Endothelial cell of umbilical vein (primary cell): Measurements from ENCODE around the gene CFAP69. TPM values are rescaled to one million over a fixed set of nuclear protein-coding genes. Genes with fewer than 3 reads are reported as not detected.

ENCODE experiments used
- BruUV-seq: library from RNA; stranded (reverse); fragments of 400-500 nt; replicated peaks from 2 replicates; lab custom pipeline; 2021; lab: Mats Ljungman, UMichigan
- CTCF ChIA-PET: fragments of 300-600, 350-600 bp; sonication (Branson Sonifier 250); formaldehyde crosslinking; loops from one replicate; lab custom pipeline; 2021; ENCODE audit warnings: antibody characterized with exemption, inconsistent platforms; lab: Charles Lee
- POLR2A ChIA-PET: fragments of 300-600, 350-600 bp; sonication (Branson Sonifier 250); formaldehyde crosslinking; loops from one replicate; lab custom pipeline; 2021; ENCODE audit warnings: antibody characterized with exemption, inconsistent platforms; lab: Charles Lee
- DNase-seq: peaks from one replicate; pipeline ENCODE4 v3.0.0-alpha.2; 2011; ENCODE audit warnings: low read depth, low spot score
- FAIRE-seq: peaks from 2 replicates; lab custom pipeline; 2011; peaks lifted over from hg19 to GRCh38; lab: Jason Lieb, UNC
- H2AFZ ChIP-seq: 2 replicates; pipeline ENCODE4 v1.6.0; 2012; ENCODE audit warnings: low read depth, low read length, control low read depth, inconsistent platforms
- H3K27ac ChIP-seq: 2 replicates; pipeline ENCODE4 v1.5.1; 2011; ENCODE audit warnings: low read depth, mild to moderate bottlenecking, control low read depth, low read length, moderate library complexity; ENCODE audit not compliant: insufficient read depth
- H3K27me3 ChIP-seq, 2 experiments: 2 replicates each; pipeline versions ENCODE4 v1.6.0 to v1.6.1; 2011; ENCODE audit warnings: low read length in 2 of 2, mixed read lengths in 1 of 2; ENCODE audit not compliant: control insufficient read depth in 2 of 2, insufficient read depth in 2 of 2
- H3K36me3 ChIP-seq, 2 experiments: 2 replicates in 1 of 2; 3 replicates in 1 of 2; pipeline ENCODE4 v1.5.1; 2011; ENCODE audit warnings: low read length in 2 of 2, mild to moderate bottlenecking in 1 of 2, moderate library complexity in 1 of 2; ENCODE audit not compliant: control insufficient read depth in 2 of 2, insufficient read depth in 2 of 2; ENCODE audit errors: extremely low read depth in 1 of 2
- H3K4me1 ChIP-seq: 3 replicates; pipeline ENCODE4 v1.5.1; 2011; ENCODE audit warnings: mild to moderate bottlenecking, low read length; ENCODE audit not compliant: control insufficient read depth, insufficient read depth; ENCODE audit errors: extremely low read depth
- H3K4me2 ChIP-seq: 2 replicates; pipeline ENCODE4 v1.6.1; 2011; ENCODE audit warnings: low read length, control low read depth, mixed read lengths; ENCODE audit not compliant: insufficient read depth
- H3K4me3 ChIP-seq, 3 experiments: fragments of 200-600 bp in 1 of 3; sonication (generic), shearing (Covaris generic) in 1 of 3; replicated peaks in 1 of 3; 2 replicates each; pipeline ENCODE4 v1.5.1; 2011 to 2016; ENCODE audit warnings: control low read depth in 3 of 3, low read length in 3 of 3, mild to moderate bottlenecking in 2 of 3, inconsistent platforms in 1 of 3, low read depth in 1 of 3, moderate library complexity in 1 of 3; ENCODE audit not compliant: insufficient read depth in 1 of 3
- H3K79me2 ChIP-seq: 2 replicates; pipeline ENCODE4 v1.6.0; 2012; ENCODE audit warnings: low read length, inconsistent platforms; ENCODE audit not compliant: control insufficient read depth, insufficient read depth
- H3K9ac ChIP-seq: replicated peaks from 2 replicates; pipeline ENCODE3; 2011; ENCODE audit warnings: low read length, control low read depth; ENCODE audit not compliant: insufficient read depth; ENCODE audit errors: extremely low read depth
- H3K9me1 ChIP-seq: replicated peaks from 3 replicates; pipeline ENCODE4 v1.6.0; 2011; ENCODE audit warnings: mild to moderate bottlenecking, low read length; ENCODE audit not compliant: control insufficient read depth, insufficient read depth; ENCODE audit errors: extremely low read depth
- H3K9me3 ChIP-seq: replicated peaks from 2 replicates; pipeline ENCODE4 v1.5.1; 2012; ENCODE audit warnings: low read length, inconsistent platforms; ENCODE audit not compliant: control insufficient read depth, insufficient read depth
- H4K20me1 ChIP-seq: replicated peaks from 2 replicates; pipeline ENCODE3; 2011; ENCODE audit warnings: mild to moderate bottlenecking, low read length; ENCODE audit not compliant: control insufficient read depth, insufficient read depth; ENCODE audit errors: extremely low read depth
- EZH2 ChIP-seq: IDR thresholded peaks from 2 replicates; pipeline ENCODE4 v1.6.1; 2012; ENCODE audit warnings: borderline replicate concordance, low read depth, mild to moderate bottlenecking, moderate library complexity, low read length, inconsistent platforms; ENCODE audit not compliant: severe bottlenecking
- FOS ChIP-seq: IDR thresholded peaks from 2 replicates; pipeline ENCODE4 v1.6.1; 2011; ENCODE audit warnings: mild to moderate bottlenecking, low read length, moderate library complexity, borderline replicate concordance; ENCODE audit not compliant: insufficient read depth
- GATA2 ChIP-seq: IDR thresholded peaks from 2 replicates; pipeline ENCODE4 v1.7.0; 2011; ENCODE audit warnings: low read depth, mild to moderate bottlenecking, moderate library complexity, mixed read lengths, low read length; ENCODE audit not compliant: insufficient read length, insufficient read depth
- JUN ChIP-seq: IDR thresholded peaks from 2 replicates; pipeline ENCODE4 v1.6.1; 2011; ENCODE audit warnings: borderline replicate concordance, low read depth; ENCODE audit not compliant: insufficient read length, insufficient read depth
- MYC ChIP-seq: IDR thresholded peaks from one replicate; pipeline ENCODE4 v1.6.1; 2011; ENCODE audit warnings: mild to moderate bottlenecking, low read depth, low read length
- POLR2A ChIP-seq: IDR thresholded peaks from 2 replicates; pipeline ENCODE4 v1.6.1; 2012; ENCODE audit warnings: low read depth, mild to moderate bottlenecking, control low read depth, low read length
- POLR2AphosphoS5 ChIP-seq: IDR thresholded peaks from 2 replicates; pipeline ENCODE4 v1.6.1; 2012; ENCODE audit warnings: low read depth, mild to moderate bottlenecking, control low read depth, low read length, moderate library complexity; ENCODE audit not compliant: insufficient read depth
- dilution Hi-C: fragments of 300-500 bp; cut with MboI; formaldehyde crosslinking; loops from one replicate; pipeline ENCODE4 v1.15.0; 2019; ENCODE audit warnings: low sequenced_read_pairs; ENCODE audit not compliant: extremely low pct_ligation_motif_present
- intact Hi-C: fragments of 100-400 bp; cut with micrococcal nuclease; formaldehyde crosslinking; loops from one replicate; pipeline ENCODE4 v1.10.0; 2022
- polyA plus RNA-seq, 4 experiments: library from polyadenylated mRNA; depleted of rRNA in 3 of 4; stranded (reverse) in 3 of 4; unstranded in 1 of 4; fragments of >200 nt; gene quantifications; 2 replicates each; pipeline versions ENCODE4 v1.2.1 to v1.2.3, GENCODE V29; 2011 to 2012; ENCODE audit warnings: missing spikeins in 1 of 4
- total RNA-seq: library from RNA; stranded (reverse); gene quantifications from 2 replicates; pipeline ENCODE4 v1.2.3, GENCODE V29; 2021
- TF ChIP-seq, protein P1 (sequence below): IDR thresholded peaks from 2 replicates; pipeline ENCODE4 v1.6.1; 2011; ENCODE audit not compliant: insufficient read depth, insufficient read length
- TF ChIP-seq, protein P2 (sequence below), 2 donors: IDR thresholded peaks; 1 replicate in 1 of 2; 2 replicates in 1 of 2; pipeline ENCODE4 v1.5.1; 2011; ENCODE audit warnings: low read length in 2 of 2, mild to moderate bottlenecking in 2 of 2, moderate library complexity in 2 of 2, control low read depth in 1 of 2, inconsistent platforms in 1 of 2, low read depth in 1 of 2; ENCODE audit not compliant: insufficient read depth in 1 of 2; ENCODE audit errors: extremely low read depth in 1 of 2

CFAP69 gene
- total and polyA plus RNA-seq, 2 donors (not counting 3 experiments of a cell fraction or from before 2014, with no cell fraction given): 0.81 to 4.4 TPM

DNA sequence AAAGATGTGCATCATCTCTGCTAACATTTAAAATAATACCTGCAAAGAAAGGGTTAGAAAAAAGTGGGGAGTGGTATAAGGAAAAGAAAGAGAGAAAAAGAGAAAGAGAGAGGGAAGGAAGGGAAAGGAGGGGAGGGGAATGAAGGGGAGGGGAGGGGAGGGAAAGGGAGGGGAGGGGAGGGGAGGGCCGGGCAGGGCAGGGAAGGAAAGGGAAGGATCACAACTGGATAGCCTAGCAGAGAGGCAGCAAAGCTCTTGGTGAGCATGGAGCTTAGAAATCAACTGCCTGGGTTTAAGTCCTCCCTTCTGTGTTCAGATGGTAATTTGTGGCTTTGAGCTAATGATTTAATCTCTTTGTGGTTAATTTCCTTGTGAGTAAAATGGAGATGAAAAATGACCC lies 81.5 kb downstream of the CFAP69 start:
- no peak for FAIRE-seq
- Histone ChIP-seq H3K27me3 (peaks cover 17 to 50% of the 10 kb centered on the region in 2 experiments), H3K79me2 (no peaks in the 10 kb centered on the region), H3K4me2 (no peak overlapping the region), H4K20me1 (no peaks in the 10 kb centered on the region), H3K9ac (no peak overlapping the region), H3K4me1 (no peaks in the 10 kb centered on the region), H3K4me3 (no peak overlapping the region), H3K9me1 (no peaks in the 10 kb centered on the region), H3K27ac (no peak overlapping the region), H2AFZ (no peak overlapping the region), H3K36me3 (no peaks in the 10 kb centered on the region), H3K9me3 (no peaks in the 10 kb centered on the region)
- ChIA-PET POLR2A (no interaction called here), CTCF (interaction anchor here (1.1 to 1.6 kb wide), 2 partner anchors 18 to 19 kb away, joined by 3 to 4 read pairs; no protein-coding TSS in a partner anchor)
- dilution Hi-C loops (no loop called here), intact Hi-C loops (no loop called here)
- TF ChIP-seq, protein P1, sequence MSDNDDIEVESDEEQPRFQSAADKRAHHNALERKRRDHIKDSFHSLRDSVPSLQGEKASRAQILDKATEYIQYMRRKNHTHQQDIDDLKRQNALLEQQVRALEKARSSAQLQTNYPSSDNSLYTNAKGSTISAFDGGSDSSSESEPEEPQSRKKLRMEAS: no peak
- TF ChIP-seq, protein P2, sequence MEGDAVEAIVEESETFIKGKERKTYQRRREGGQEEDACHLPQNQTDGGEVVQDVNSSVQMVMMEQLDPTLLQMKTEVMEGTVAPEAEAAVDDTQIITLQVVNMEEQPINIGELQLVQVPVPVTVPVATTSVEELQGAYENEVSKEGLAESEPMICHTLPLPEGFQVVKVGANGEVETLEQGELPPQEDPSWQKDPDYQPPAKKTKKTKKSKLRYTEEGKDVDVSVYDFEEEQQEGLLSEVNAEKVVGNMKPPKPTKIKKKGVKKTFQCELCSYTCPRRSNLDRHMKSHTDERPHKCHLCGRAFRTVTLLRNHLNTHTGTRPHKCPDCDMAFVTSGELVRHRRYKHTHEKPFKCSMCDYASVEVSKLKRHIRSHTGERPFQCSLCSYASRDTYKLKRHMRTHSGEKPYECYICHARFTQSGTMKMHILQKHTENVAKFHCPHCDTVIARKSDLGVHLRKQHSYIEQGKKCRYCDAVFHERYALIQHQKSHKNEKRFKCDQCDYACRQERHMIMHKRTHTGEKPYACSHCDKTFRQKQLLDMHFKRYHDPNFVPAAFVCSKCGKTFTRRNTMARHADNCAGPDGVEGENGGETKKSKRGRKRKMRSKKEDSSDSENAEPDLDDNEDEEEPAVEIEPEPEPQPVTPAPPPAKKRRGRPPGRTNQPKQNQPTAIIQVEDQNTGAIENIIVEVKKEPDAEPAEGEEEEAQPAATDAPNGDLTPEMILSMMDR (IDR thresholded peaks at IDR 0.05; ENCODE audit: extremely low read depth in 1 of 2, insufficient read depth in 1 of 2, low read depth in 1 of 2, low read length in 2 of 2): no peak
- TF ChIP-seq POLR2A (no peak), MYC (no peak), GATA2 (no peak), POLR2AphosphoS5 (no peak), JUN (no peak), EZH2 (no peak), FOS (no peak)
- no peak for DNase-seq
- BruUV-seq: no TSS peak
